T-helper 2 cell treated with Interferon-gamma antibody and Interleukin-4, amounts not matched to agents 100 ng/mL and 5 ng/mL, for 36 hours (primary cell): Measurements from ENCODE around the gene PAPLN. TPM values are rescaled to one million over a fixed set of nuclear protein-coding genes. Genes with fewer than 3 reads are reported as not detected.

Source experiments
- intact Hi-C: fragments of 100-400 bp; cut with micrococcal nuclease; formaldehyde crosslinking; loops from one replicate; pipeline ENCODE4 v1.15.1; 2023
- total RNA-seq: library from RNA; stranded (reverse); gene quantifications from 2 replicates; pipeline ENCODE4 v1.2.3, GENCODE V29; 2022

The PAPLN gene
- total RNA-seq, 1 donor from 2014 or later: 0.68 TPM

DNA sequence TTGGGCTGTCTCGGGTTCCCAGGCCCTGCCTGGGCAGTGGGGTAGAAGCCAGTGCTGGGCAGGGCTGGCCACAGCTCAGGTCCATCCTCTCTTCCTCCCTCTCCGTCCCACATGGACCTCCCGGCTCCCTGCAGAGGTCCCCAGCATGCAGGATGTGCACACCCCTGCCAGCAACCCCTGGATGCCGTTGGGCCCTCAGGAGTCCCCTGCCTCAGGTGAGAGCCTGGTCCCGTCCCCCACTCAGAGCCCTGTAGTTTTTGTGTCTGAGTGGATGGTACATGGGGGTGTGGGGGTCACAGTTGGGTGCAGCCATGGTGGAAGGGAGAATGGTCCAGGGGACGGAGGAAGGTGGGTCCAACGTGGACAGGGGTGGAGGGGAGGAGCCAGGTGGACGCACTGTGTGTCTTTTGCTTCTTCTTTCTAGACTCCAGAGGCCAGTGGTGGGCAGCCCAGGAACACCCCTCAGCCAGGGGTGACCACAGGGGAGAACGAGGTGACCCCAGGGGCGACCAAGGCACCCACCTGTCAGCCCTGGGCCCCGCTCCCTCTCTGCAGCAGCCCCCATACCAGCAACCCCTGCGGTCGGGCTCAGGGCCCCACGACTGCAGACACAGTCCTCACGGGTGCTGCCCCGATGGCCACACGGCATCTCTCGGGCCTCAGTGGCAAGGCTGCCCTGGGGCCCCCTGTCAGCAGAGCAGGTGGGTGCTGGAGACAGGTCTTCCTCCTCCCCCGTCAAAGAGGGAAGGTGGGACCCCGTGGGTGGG is 21.7 kb downstream of the PAPLN start:
- intact Hi-C loops: no loop called here

DNA sequence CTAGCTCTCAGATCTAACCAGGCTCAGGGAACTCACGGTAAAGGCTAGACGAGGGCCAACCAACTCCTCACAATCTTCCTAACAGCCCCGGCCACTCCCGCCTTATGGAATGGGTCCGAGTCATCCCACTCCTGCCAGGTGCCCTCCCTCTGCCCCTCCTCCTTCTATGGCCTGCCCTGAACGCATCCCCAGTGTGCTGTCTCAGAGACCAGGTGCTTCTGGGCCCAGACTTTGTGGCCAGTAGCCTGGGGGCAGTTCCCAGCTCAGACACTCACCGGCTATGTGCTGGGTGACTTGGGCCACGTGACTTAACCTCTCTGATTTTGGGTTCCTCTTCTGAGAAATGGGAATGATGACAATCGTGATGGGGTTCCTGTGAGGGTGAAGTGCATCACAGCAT is 22.5 kb downstream of the PAPLN start:
- intact Hi-C loops: no loop called here

DNA sequence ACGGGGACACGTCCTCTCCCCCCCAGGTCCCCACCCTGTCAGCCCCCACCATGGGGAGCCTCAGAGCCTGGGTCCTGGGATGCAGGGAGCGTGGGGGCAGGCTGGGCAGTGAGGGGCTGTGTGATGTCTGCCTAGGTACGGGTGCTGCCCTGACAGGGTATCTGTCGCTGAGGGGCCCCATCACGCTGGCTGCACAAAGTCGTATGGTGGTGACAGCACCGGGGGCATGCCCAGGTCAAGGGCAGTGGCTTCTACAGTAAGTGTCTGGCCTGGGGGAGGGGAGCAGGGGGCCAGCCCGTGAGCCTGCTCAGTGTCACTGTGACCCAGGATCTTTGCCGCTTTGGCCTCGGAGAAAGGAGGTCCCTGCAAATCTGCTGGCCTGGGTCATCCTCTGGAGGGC is 23.3 kb downstream of the PAPLN start:
- intact Hi-C loops: no loop called here

DNA sequence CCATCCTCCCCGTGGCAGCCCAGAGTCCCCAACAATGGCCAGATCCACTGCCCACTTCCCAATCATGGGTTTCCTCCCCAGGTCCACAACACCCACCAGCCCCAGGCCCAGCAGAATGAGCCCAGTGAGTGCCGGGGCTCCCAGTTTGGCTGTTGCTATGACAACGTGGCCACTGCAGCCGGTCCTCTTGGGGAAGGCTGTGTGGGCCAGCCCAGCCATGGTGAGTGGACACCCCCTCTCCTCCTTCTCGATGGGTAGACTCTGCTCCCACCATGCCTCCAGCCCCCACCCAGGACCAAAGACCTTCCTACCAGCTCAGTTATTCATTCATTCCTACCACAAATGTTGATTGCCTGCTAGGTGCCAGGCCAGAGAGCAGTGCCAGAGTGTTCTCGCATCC is 23.8 kb downstream of the PAPLN start:
- intact Hi-C loops: no loop called here

DNA sequence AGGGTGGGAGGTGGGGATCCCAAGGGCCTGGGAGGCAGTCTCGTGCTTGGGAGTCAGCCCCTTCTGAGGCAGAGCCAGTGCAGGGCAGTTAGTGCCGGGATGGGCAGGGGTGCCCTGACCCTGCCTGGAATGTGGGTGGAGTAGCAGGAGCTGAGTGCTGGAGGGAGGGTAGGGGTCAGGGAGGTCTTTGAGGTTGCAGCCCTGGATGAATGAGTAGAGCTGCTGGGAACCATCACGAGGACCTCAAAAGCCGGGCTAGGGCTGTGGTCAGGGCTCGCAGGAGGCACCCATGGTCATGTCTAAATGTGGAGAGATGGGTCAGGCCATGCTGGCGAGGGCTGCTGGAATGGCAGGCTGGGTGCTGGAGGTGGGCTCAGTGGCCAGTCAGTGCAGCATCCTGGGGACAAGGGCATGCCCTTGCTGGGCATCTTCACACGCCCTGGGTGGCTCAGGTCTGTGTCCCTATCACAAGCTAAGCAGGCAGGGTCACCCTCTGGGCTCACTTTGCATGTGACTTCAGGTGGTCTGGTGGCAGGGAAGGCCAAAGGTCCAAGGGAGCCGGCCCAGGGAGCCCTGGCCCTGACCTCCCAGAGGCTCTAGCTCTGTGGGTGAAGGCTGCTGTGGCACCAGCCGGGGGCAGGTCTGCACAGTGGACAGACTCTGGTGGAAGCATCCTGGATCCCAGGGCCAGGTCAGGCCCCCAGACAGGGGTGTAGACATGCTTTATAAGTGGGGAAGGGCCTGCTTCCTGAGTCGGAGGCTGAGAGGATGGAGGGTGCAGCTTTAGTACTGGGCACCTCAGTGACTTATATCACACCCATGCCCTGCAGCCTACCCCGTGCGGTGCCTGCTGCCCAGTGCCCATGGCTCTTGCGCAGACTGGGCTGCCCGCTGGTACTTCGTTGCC is 24.5 kb downstream of the PAPLN start:
- intact Hi-C loops: no loop called here

DNA sequence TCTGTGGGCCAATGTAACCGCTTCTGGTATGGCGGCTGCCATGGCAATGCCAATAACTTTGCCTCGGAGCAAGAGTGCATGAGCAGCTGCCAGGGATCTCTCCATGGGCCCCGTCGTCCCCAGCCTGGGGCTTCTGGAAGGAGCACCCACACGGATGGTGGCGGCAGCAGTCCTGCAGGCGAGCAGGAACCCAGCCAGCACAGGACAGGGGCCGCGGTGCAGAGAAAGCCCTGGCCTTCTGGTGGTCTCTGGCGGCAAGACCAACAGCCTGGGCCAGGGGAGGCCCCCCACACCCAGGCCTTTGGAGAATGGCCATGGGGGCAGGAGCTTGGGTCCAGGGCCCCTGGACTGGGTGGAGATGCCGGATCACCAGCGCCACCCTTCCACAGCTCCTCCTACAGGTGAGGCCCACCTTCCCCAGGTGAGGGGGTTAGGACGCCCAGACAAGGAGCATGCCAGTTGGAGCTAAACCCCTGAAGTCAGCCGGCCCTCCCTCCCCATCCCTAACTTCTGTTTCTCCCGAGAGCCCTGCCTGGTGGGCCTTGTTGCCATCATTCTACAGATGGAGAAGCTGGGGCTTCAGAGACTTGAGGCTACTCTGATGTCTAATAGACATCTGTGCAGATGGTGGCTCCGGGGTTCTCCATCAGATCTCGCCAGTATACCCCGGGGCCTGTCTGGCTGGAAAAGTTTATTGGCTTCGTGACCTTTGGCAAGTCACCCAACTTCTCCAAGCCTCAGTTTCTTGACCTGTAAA is 25.3 kb downstream of the PAPLN start:
- intact Hi-C loops: no loop called here

DNA sequence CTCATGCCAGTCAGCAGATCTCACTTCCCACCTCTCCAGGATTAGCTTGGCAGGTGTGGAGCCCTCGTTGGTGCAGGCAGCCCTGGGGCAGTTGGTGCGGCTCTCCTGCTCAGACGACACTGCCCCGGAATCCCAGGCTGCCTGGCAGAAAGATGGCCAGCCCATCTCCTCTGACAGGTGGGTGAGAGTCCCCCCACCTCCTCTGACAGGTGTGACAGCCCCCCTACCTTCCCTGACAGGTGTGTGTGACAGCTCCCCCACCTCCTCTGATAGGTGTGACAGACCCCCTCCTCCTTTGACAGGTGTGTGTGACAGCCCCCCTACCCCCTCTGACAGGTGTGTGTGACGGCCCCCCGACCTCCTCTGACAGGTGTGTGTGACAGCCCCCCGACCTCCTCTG is 26.3 kb downstream of the PAPLN start:
- intact Hi-C loops: no loop called here

DNA sequence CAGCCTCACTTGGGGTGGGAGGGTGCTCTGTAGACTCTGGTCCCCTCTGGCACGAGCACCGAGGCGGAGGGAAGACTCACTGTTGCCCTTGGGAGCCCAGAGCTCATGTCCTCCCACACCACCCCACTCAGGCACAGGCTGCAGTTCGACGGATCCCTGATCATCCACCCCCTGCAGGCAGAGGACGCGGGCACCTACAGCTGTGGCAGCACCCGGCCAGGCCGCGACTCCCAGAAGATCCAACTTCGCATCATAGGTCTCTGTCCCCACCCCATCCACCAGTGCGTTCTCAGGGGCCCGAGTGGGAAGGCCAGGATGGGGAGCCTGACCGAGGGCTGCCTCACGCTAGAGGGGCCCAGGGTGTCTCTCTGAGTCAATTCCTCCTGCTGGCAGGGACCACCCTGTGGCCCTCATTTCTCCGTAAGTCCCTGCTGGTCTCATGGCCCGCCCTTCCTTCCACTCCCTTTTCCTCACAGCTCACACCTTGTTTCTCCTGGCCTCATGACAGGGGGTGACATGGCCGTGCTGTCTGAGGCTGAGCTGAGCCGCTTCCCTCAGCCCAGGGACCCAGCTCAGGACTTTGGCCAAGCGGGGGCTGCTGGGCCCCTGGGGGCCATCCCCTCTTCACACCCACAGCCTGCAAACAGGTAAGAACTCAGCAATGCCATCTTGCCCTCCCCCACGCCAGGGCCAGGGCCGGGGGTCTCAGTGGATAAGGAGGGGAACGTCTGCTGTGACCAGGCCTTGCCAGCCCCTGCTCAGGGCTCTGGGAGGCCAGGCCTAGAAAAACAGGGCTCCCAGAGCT is 27.0 kb downstream of the PAPLN start:
- intact Hi-C loops: no loop called here

DNA sequence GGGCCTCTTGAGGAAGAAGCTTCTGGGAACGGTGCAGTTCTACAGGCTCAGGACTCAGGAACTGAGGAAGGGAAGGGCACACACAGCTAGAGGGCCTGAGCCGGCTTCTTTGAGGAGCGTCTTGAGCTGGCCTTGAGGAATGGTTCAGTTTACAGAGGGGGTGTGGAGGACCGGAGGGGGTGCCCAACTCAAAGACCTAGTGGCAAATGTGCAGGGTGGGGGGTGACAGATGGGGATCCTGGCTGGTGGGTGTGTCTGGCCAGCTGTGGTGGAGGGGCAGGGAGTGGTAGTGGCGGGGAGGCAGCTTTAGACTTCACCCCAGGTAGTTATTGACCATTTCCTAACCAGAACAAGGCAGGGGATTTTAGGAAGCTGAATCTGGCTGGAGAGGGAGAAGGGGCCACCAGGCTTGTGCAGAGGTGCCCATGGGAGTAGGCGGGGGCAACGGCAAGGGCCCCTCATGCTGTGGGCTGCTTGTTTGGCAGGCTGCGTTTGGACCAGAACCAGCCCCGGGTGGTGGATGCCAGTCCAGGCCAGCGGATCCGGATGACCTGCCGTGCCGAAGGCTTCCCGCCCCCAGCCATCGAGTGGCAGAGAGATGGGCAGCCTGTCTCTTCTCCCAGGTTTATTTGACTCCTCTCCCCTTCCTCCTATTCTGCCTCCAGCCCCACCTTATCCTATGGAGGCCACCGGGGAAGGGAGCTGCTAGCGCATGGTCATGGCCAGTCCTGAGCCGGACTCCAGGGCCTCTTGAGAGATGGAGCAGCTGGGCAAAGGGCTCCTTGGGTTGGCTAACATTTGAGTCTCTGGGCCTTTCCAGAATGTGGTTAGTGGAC is 27.8 kb downstream of the PAPLN start:
- intact Hi-C loops: no loop called here

DNA sequence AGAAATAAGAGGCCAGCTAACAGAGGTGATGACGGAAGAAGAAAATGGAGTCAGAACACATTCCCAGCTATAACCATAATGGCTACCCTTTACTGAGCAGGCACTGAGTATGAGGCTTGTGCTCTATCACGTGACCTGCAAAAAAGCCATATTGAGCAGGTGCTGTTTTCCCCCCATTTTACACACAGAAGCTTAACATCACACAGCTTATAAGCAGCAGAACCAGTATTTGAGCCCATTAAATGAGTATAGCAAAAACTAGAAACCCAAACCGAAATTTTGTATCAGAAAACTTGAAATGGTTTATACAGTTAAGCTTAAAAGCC is 28.4 kb downstream of the PAPLN start:
- intact Hi-C loops: no loop called here

DNA sequence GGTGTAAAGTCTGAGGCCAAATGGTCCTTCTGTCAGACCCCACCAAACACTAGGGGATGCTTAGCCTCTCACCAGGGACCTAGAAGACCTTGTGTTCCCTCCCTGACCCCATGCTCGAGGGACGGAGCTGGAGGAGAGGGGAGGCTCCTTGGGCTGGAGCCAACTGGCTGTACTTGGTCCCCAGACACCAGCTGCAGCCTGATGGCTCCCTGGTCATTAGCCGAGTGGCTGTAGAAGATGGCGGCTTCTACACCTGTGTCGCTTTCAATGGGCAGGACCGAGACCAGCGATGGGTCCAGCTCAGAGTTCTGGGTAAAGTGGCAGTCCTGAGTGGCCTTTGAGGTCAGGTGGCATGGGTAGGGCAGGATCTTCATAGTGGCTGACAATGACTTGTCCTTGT is 29.0 kb downstream of the PAPLN start:
- intact Hi-C loops: no loop called here

DNA sequence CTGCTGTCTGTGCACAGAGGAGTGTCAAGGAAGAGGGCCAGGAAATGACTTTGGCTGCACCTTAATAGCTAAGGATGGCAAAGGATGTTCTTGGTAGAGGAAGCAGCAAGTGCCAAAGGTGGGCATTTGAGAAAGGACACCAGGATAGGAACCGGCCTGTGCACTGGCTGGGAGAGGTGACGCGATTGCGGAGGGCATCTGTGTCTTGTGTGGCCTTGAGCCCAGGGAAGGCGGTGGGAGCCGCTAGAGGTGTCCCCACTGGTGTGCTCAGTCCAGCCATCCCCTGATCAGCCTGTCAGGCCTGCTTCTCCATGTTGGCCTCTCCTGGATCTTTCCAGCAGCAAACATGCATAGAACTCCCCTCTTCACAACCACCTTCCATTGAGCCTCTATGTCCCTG is 30.2 kb downstream of the PAPLN start:
- intact Hi-C loops: no loop called here

DNA sequence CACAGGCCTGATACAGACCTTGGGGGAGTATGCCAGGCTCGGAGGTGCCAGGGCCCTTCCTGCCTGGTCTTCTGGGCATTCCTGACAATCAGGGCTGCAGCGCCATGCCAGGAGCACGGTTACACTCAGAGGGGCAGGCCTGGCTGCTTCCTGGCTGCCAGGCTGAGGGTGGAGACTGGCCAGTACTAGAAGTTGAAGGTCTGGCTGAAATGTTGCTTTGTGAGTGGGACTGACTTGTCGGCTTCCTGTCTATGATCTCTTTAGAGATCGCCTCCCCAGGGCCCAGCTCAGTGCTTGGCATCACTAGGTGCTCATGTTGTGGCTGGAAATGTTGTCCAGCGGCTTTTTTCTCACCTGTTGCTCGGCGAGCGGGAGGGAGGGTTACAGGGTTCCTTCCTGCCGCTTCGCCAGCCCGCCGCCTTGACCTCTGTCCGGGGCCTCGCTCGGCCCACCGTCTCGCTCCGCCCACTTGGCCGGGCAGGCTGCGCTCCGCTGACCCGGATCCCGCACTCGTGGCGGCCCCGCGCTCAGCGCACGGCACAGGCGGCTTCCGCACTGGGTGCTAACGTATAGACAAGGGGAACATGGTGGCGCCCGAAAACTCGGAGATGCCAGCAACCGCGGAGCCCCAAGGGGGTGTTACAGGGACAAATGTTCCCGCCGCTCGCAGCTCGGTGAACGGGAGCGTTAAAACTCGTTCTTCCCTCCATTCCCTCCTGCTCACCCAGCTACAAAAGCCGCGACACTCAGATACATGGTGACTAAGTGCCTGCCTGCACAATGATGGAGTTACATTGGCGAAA is 32.6 kb downstream of the PAPLN start:
- intact Hi-C loops: no loop called here

DNA sequence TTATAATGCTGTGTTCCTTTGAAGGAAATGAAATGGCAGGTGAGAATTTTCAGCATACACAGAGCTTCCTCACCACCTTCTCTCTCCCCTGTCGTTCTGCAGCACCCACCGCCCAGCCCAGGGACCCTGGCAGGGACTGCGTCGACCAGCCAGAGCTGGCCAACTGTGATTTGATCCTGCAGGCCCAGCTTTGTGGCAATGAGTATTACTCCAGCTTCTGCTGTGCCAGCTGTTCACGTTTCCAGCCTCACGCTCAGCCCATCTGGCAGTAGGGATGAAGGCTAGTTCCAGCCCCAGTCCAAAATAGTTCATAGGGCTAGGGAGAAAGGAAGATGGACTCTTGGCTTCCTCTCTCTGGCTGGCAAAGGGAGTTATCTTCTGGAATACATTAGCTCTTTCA is 35.1 kb downstream of the PAPLN start:
- intact Hi-C loops: no loop called here

DNA sequence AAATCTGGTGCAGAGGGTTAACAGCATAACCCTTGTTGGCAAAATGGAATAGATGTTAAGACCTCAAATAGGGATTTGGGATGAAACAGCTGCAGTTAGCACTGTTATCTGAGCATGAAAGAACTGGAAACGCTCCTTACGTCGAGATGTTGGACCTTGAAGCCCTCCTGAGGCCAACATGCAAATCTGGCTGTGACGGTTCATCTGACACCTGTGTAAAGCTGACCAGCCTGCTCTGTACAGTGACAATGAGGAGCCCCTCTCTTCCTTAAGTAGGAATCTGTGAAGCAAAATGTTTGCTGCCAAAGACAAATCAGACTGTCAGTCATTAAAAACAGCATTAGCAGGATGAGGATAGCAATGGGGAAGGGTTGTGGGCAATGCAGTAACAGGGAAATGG is 36.5 kb downstream of the PAPLN start:
- intact Hi-C loops: no loop called here

DNA sequence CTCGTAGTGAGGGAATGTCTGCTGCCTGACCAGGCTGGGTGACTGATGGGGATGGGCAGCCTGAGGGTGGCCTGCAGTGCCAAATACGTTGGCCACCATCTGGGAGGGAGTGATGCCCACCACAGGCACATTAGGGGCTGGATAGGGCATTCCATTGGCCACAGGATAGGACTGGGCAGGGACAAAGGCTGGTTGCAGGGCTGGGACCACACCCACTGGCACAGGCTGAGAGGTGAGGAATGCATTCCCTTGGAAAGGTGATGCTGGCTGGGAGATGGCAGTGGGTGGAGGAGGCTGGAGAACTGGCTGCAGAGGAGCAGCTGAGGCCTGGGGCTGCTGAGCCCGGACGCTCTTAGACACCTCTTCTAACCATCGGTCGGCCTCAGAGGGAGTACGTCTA is 39.5 kb downstream of the PAPLN start:
- intact Hi-C loops: no loop called here

DNA sequence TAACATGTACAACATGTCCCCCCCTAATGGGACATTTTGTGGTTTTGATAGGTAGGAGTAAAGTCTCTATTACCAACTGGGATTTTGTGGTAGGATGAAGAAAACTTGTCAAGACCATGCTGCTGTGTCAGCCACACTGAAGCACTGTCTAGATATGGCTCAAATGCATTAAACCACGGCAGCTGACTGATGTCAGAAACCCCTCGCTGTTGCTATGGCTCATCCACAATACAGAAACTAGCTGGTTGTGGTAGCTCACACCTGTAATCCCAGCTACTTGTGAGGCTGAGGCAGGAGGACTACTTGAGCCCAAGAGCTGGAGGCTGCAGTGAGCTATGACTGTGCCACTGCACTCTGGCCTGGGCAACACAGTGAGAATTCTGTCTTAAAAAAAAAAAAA is 40.1 kb downstream of the PAPLN start:
- intact Hi-C loops: no loop called here

DNA sequence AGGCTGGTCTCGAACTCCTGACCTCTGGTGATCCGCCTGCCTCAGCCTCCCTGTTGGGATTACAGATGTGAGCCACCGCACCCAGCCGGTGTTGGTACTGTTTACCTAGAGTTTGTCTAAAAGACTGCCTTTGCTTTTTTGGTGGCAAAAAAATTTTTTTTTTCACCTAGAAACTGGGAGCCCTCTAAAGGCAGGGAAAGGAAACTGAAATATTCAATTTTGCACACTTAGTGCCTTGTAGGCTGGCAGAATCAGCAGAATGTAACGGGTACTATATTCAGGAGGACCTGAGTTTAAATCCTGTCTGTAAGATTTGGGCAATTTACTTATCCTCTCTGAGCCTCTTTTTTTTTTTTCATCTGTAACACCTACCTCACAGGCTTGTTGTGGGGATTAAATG is 43.6 kb downstream of the PAPLN start:
- intact Hi-C loops: no loop called here

DNA sequence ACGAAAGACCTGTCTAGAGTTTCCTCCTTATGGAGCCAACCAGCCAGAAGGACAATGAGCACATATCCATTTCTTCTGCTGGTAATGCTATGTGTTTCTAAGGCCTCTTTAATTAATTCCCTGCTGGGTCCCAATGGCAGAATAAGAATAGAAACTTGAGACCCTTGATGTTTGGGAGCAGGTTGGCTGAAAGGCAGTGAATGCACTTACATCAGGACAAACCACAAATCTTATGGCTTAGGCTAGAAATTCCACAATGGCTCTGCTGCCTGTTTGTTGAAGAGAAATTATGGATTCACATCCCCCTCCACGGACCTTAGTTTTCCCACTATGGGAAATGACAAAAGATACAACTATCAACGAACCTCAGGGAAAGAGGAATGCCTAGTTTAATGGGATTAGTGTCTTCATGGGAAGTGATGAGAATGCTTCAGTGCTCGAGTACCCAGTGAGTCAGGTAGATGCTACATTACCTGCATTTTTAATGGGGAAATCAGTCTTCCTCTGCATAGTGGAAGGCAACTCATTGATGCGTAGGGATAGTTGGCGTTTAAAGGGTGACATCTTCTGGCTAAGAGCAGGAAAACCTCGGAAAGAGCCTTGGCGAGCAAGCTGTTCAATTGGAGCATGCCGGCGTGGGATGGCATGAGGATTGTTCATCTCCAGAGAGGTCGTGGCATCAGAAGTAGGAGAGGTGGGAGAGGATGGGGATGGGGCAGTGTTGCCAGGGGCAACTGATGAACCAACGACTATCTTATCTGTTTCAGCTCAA is 46.5 kb downstream of the PAPLN start:
- intact Hi-C loops: no loop called here
